ENCODE data around the gene DSE.

GRCh38 chr6:116395647-116396046 lies 24.9 kb downstream of the DSE start:
- TF ChIP-seq CTCF (IDR thresholded peaks at IDR 0.05) (no peak), POLR2A (IDR thresholded peaks at IDR 0.05) (no peak)
